ENCODE results near the gene FBXW10. TPM values are rescaled to one million over a fixed set of nuclear protein-coding genes. Genes with fewer than 3 reads are reported as not detected.
"Not testable (repeated sequence)": the region's sequence is repeated elsewhere in the genome, so short reads cannot be mapped to it uniquely, and the experiment has no call there.

Gene FBXW10
- total RNA-seq, 3 donors from 2014 or later (not counting 1 experiment from before 2014, with no cell fraction given): not detected

GRCh38 chr17:18753829-18754409 lies 10.1 kb downstream of the FBXW10 start:
- 94% methylated on average over 3 of the region's 6 CpGs for whole genome bisulfite sequencing (ENCODE audit: insufficient coverage)
- intact Hi-C loops (cut with micrococcal nuclease); H3K27ac Mint-ChIP-seq; ATAC-seq; H3K4me1 Mint-ChIP-seq; H3K9me3 Mint-ChIP-seq; H3K27ac ChIP-seq (ENCODE audit: low read length); H3K36me3 ChIP-seq (ENCODE audit: control insufficient read depth, insufficient read depth, low read length); H3K27me3 ChIP-seq (ENCODE audit: control insufficient read depth, insufficient read depth, low read length); H3K4me1 ChIP-seq (ENCODE audit: control insufficient read depth, insufficient read depth, low read length); H3K36me3 Mint-ChIP-seq; DNase-seq; H3K4me3 Mint-ChIP-seq; H3K9me3 ChIP-seq (ENCODE audit: control insufficient read depth, insufficient read depth, low read length); H3K27me3 Mint-ChIP-seq (ENCODE audit: low read depth in 2 of 2); H3K4me3 ChIP-seq (ENCODE audit: low read length): not testable (repeated sequence)

- H3K27ac ChIP-seq (ENCODE audit: low read length); H3K9me3 ChIP-seq (ENCODE audit: control insufficient read depth, insufficient read depth, low read length); H3K36me3 Mint-ChIP-seq; H3K27me3 ChIP-seq (ENCODE audit: control insufficient read depth, insufficient read depth, low read length); H3K27ac Mint-ChIP-seq; H3K4me3 ChIP-seq (ENCODE audit: low read length); ATAC-seq; H3K36me3 ChIP-seq (ENCODE audit: control insufficient read depth, insufficient read depth, low read length); DNase-seq; H3K27me3 Mint-ChIP-seq (ENCODE audit: low read depth in 2 of 2); H3K9me3 Mint-ChIP-seq; intact Hi-C loops (cut with micrococcal nuclease); H3K4me1 Mint-ChIP-seq; H3K4me3 Mint-ChIP-seq; H3K4me1 ChIP-seq (ENCODE audit: control insufficient read depth, insufficient read depth, low read length): not testable (repeated sequence)
- 90% methylated on average over 2 of the region's 4 CpGs for WGBS (ENCODE audit: insufficient coverage)
Measured at GRCh38 chr17:18755969-18756368, 12.1 kb downstream of the FBXW10 start.

- WGBS (ENCODE audit: insufficient coverage): 92% methylated on average over 7 of the region's 8 CpGs
- ATAC-seq; DNase-seq; H3K9me3 Mint-ChIP-seq; H3K27me3 Mint-ChIP-seq (ENCODE audit: low read depth in 2 of 2); H3K36me3 Mint-ChIP-seq; H3K27ac ChIP-seq (ENCODE audit: low read length); H3K27ac Mint-ChIP-seq; H3K36me3 ChIP-seq (ENCODE audit: control insufficient read depth, insufficient read depth, low read length); intact Hi-C loops (cut with micrococcal nuclease); H3K4me1 ChIP-seq (ENCODE audit: control insufficient read depth, insufficient read depth, low read length); H3K4me3 ChIP-seq (ENCODE audit: low read length); H3K27me3 ChIP-seq (ENCODE audit: control insufficient read depth, insufficient read depth, low read length); H3K9me3 ChIP-seq (ENCODE audit: control insufficient read depth, insufficient read depth, low read length); H3K4me1 Mint-ChIP-seq; H3K4me3 Mint-ChIP-seq: not testable (repeated sequence)
Measured at GRCh38 chr17:18757368-18758044, 13.7 kb downstream of the FBXW10 start.

DNA sequence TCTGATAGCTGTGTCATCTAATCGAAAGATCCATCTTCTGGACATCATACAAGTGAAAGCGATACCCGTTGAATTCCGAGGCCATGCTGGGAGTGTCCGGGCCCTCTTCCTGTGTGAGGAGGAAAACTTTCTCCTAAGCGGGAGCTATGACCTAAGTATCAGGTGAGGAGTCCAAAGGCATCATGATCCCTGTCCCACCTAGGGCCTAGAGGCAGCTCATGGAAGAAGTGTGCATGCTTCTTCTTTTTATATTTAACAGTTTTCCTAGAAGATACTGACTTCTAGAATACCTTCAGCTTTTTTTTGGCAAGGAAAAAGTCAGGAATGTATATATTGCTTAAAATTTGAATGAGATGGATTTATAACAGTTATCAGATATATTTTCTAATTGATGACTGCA lies 14.5 kb downstream of the FBXW10 start:
- H3K27ac ChIP-seq (ENCODE audit: low read length); H3K27me3 ChIP-seq (ENCODE audit: control insufficient read depth, insufficient read depth, low read length); H3K9me3 Mint-ChIP-seq; H3K4me1 ChIP-seq (ENCODE audit: control insufficient read depth, insufficient read depth, low read length); DNase-seq; H3K4me3 Mint-ChIP-seq; H3K4me3 ChIP-seq (ENCODE audit: low read length); intact Hi-C loops (cut with micrococcal nuclease); H3K36me3 ChIP-seq (ENCODE audit: control insufficient read depth, insufficient read depth, low read length); H3K27me3 Mint-ChIP-seq (ENCODE audit: low read depth in 2 of 2); ATAC-seq; H3K27ac Mint-ChIP-seq; H3K36me3 Mint-ChIP-seq; H3K9me3 ChIP-seq (ENCODE audit: control insufficient read depth, insufficient read depth, low read length); H3K4me1 Mint-ChIP-seq: not testable (repeated sequence)
- WGBS (ENCODE audit: insufficient coverage): no CpG with 5 or more reads among the region's 6 CpGs

- H3K4me3 ChIP-seq (ENCODE audit: low read length); H3K4me1 ChIP-seq (ENCODE audit: control insufficient read depth, insufficient read depth, low read length); H3K27ac Mint-ChIP-seq; H3K27me3 Mint-ChIP-seq (ENCODE audit: low read depth in 2 of 2); H3K27ac ChIP-seq (ENCODE audit: low read length); H3K4me1 Mint-ChIP-seq; ATAC-seq; H3K36me3 Mint-ChIP-seq; H3K27me3 ChIP-seq (ENCODE audit: control insufficient read depth, insufficient read depth, low read length); DNase-seq; H3K9me3 ChIP-seq (ENCODE audit: control insufficient read depth, insufficient read depth, low read length); intact Hi-C loops (cut with micrococcal nuclease); H3K36me3 ChIP-seq (ENCODE audit: control insufficient read depth, insufficient read depth, low read length); H3K9me3 Mint-ChIP-seq; H3K4me3 Mint-ChIP-seq: not testable (repeated sequence)
- WGBS (ENCODE audit: insufficient coverage): 100% methylated on average over 4 of the region's 6 CpGs
Measured at GRCh38 chr17:18760221-18760620, 16.4 kb downstream of the FBXW10 start.

DNA sequence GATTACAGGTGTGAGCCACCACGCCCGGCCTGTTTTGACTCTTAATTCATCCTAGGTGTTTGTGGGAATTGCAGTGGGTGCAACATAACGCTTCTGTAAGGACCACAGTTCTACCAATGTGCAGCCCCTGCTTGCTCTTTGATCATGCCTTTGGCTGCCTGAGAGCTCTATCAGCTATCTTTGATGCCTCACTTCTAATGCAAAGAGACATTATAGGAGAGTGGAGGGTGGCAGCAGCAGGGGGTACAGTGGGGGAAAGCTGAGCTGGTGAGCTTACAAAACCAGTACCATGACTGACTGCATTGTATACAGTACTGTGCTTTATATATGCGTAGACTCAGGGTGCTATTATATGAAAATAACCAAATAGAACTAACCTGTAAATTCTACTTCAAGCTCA lies 26.7 kb downstream of the FBXW10 start:
- H3K4me3 ChIP-seq (ENCODE audit: low read length); H3K4me1 ChIP-seq (ENCODE audit: control insufficient read depth, insufficient read depth, low read length); H3K36me3 Mint-ChIP-seq; H3K27me3 ChIP-seq (ENCODE audit: control insufficient read depth, insufficient read depth, low read length); ATAC-seq; intact Hi-C loops (cut with micrococcal nuclease); H3K9me3 Mint-ChIP-seq; H3K9me3 ChIP-seq (ENCODE audit: control insufficient read depth, insufficient read depth, low read length); H3K4me3 Mint-ChIP-seq; H3K4me1 Mint-ChIP-seq; H3K27ac Mint-ChIP-seq; H3K36me3 ChIP-seq (ENCODE audit: control insufficient read depth, insufficient read depth, low read length); DNase-seq; H3K27ac ChIP-seq (ENCODE audit: low read length); H3K27me3 Mint-ChIP-seq (ENCODE audit: low read depth in 2 of 2): not testable (repeated sequence)
- WGBS (ENCODE audit: insufficient coverage): 94% methylated on average over 2 of the region's 4 CpGs

- intact Hi-C loops (cut with micrococcal nuclease); H3K36me3 Mint-ChIP-seq; ATAC-seq; H3K4me3 Mint-ChIP-seq; H3K4me1 ChIP-seq (ENCODE audit: control insufficient read depth, insufficient read depth, low read length); H3K36me3 ChIP-seq (ENCODE audit: control insufficient read depth, insufficient read depth, low read length); H3K27ac ChIP-seq (ENCODE audit: low read length); H3K27me3 Mint-ChIP-seq (ENCODE audit: low read depth in 2 of 2); DNase-seq; H3K4me1 Mint-ChIP-seq; H3K9me3 Mint-ChIP-seq; H3K9me3 ChIP-seq (ENCODE audit: control insufficient read depth, insufficient read depth, low read length); H3K27me3 ChIP-seq (ENCODE audit: control insufficient read depth, insufficient read depth, low read length); H3K4me3 ChIP-seq (ENCODE audit: low read length); H3K27ac Mint-ChIP-seq: not testable (repeated sequence)
- WGBS (ENCODE audit: insufficient coverage): 56% methylated on average over 2 of the region's 4 CpGs
Measured at GRCh38 chr17:18771066-18771465, 27.2 kb downstream of the FBXW10 start.

All from natural killer cell (primary cell).